SIG-M5 (cell line): ENCODE results near the gene PLXNA4.

Experiments
- DNase-seq: peaks from one replicate; lab custom pipeline; 2025; lab: John Stamatoyannopoulos, UW

PLXNA4 gene

DNA sequence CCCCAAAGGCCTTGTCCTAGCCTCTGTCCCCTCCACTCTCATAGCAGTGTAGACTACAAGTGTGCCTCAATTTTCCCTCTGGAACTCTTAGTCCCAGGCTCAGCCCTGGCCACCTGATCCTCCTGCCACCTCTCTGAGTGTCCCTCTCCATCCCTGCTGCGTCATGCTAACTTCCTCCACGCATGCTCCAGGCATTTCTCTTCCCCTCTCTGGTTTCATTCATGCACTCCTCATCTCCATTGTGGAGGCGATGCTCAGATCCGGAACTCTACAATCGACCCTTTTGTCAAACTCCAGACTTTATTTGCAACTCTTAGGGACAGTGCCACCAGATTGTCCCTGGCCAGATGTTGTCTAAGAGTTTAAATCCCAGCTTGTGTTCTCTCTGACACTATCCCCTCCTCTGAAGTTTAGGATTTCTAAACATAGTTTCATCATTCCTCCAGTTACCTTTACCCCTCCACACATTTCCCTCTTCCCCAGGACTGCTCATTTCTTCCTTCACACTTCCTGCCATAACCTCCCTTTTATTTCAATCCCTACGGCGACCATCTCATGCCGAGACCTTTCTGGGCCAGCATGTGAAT is 492.6 kb downstream of the PLXNA4 start:
- DNase-seq: no peak

DNA sequence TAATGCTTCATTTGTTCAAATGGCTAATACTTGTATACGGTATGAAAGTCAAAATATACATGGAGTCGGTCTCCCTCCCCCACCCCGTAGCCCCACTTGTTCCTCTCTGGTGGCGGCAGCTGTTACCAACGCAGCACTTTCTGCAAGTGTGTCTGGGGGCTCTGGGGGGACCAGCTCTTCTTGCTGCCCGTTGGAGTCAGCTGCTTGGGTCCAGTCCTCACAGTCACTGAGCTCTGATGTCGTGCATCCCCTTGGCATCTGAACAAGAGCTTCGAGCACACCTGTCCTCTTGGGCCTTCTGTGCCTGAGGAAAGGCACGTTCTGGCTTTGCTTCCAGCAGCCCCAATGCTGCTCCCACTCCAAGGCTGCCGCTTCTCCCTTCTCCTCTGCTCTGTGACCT is 493.1 kb downstream of the PLXNA4 start:
- no peak for DNase-seq

- no peak for DNase-seq
Measured at GRCh38 chr7:132082394-132082793, 493.9 kb downstream of the PLXNA4 start.

DNA sequence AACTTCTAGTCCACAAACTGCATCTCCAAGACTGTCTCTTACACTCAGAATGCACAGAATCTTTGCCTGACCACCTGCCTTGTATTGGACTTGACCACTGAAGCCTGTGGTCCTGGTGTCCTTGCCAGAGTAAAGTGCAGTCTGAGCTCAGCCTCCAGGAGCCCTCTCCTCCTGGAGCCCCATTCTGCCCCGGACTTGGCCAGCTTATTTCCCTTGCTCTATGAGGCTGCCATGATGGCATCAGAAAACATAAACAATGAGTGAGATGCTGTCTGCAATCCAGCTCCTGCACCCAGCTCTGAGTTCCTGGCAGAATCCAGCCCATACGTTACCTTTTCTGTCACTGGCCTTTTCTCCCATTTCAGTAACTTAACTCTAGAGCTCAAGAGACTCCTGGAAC is 494.6 kb downstream of the PLXNA4 start:
- DNase-seq: no peak

GRCh38 chr7:132080967-132081668 is 495.2 kb downstream of the PLXNA4 start:
- no peak for DNase-seq

GRCh38 chr7:132080467-132080866 is 495.8 kb downstream of the PLXNA4 start:
- no peak for DNase-seq

GRCh38 chr7:132078891-132079735 is 497.2 kb downstream of the PLXNA4 start:
- DNase-seq: no peak

DNA sequence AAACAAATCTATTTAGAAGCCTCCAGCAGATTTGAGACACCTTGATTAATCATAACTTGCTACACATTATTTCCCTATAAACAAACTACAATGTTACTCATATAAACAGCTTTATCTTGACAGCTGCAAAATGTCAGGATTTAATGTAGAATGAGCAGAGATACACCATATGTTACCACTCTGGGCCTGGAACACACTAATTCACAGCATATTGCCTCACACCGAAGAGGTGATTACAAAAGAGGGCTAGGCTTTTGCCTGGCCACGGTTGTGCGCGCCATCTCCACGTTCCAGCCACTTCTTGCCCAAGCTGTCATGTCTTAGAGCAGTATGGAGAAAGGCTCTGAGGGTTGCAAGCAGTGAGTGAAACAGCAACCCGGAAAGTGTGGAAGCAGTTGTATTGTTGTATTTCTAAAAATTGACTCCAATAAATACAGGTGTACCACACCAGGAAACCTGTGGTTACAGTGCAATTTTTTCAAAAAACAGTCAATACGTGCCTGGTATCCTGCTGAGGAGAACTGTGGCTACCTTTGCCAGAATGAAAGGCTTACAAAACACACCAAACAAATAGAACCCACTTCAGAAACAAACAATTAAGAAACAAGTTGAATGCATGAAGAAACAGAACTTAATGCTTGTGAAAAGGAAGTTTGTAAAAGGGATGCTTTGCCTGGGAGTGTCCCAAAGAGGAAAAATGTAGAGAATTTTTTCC is 498.1 kb downstream of the PLXNA4 start:
- DNase-seq: no peak

GRCh38 chr7:132076301-132077035 is 499.8 kb downstream of the PLXNA4 start:
- DNase-seq: no peak

DNA sequence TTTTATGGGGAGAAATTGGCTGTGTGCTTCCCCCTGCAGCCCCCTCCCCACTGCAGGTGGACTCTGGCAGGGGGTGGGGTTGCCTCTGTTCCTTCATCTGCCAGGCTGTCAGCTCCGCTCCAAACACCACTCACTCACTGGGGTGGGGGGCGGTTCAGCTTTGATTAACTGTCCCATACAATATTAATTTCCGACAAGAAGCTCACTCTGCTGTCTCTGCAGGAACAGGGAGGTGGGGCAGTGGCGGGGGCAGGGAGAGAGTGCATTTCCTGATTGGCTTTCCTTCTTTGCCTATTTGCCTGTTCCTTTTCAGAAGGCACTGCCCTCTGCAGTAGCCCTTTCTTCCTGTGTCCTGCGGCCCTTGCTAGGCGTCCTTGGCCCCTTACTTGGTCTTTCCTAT is 500.8 kb downstream of the PLXNA4 start:
- DNase-seq: no peak

DNA sequence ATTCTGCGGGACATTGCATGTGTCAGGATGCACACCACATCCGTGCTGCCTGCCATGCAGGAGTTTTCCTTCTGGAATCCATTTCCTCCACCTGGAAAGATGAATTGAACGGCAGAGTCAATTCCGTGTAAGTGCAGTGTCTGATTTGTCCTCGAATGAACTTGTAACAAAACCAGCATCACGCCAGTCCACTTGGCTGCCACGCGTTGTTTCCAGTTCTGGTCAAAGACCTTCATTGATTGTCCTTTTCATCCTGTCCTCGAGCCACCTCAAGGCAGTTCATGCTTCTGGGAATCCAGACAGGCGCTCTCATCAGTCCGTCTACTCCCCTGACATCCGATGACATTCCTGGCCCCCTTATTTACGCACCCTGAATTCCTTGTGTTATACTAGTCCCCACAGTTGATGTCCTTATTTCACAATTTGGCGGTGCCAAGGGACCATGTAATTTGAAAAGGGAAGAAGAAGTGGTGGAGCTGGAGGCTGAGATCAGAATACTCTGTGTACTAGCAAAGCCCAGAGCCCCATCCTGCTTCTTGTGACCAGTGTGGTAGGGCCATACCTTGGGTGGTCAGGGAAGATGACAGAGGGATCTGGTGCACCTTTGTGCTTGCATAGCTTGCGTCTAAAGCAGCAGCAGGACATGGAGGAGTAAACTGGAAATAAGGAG is 502.2 kb downstream of the PLXNA4 start:
- no peak for DNase-seq
